AG10803 (cell line): Measurements from ENCODE around the gene PTMS.

Source experiments
- DNase-seq: peaks from one replicate; pipeline ENCODE4 v3.0.0; 2010; ENCODE audit warnings: low read depth
- H3K4me3 ChIP-seq: 2 replicates; pipeline ENCODE4 v1.5.1; 2011; ENCODE audit warnings: mild to moderate bottlenecking, low read length, control low read depth
- TF ChIP-seq, protein P1 (sequence below): conservative IDR thresholded peaks from 2 replicates; pipeline ENCODE4 v1.5.1; 2011; ENCODE audit warnings: mild to moderate bottlenecking, low read length, control low read depth, inconsistent platforms

PTMS gene

DNA sequence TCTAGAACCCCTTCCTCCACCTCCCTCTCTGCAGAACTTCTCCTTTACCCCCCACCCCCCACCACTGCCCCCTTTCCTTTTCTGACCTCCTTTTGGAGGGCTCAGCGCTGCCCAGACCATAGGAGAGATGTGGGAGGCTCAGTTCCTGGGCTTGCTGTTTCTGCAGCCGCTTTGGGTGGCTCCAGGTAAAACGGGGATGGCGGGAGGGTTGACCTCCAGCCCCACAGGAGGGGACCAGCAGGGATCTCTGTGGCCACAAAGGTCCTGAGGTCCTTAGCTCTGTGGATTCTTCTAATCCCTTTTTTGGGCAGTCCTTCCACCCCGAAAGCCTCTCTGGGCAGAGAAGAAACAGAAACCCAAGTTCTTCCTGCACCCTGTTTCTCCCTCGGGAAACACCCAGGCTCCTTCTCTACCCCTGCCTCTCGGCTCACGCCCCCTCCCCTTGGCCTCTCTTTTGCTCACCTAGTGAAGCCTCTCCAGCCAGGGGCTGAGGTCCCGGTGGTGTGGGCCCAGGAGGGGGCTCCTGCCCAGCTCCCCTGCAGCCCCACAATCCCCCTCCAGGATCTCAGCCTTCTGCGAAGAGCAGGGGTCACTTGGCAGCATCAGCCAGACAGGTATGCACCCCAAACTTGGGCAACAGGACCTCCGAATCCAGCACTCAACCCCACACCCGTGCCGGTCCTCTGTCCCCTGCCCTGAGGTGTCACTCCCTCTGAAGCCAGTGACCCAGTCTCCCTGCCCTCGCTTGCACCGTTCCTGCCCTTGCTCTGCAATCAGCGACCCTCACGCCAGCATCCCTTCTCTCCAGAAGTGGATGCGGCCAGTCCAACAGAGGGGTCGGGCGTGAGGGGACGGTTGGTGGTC is 6.8 kb downstream of the PTMS start:
- TF ChIP-seq, protein P1, sequence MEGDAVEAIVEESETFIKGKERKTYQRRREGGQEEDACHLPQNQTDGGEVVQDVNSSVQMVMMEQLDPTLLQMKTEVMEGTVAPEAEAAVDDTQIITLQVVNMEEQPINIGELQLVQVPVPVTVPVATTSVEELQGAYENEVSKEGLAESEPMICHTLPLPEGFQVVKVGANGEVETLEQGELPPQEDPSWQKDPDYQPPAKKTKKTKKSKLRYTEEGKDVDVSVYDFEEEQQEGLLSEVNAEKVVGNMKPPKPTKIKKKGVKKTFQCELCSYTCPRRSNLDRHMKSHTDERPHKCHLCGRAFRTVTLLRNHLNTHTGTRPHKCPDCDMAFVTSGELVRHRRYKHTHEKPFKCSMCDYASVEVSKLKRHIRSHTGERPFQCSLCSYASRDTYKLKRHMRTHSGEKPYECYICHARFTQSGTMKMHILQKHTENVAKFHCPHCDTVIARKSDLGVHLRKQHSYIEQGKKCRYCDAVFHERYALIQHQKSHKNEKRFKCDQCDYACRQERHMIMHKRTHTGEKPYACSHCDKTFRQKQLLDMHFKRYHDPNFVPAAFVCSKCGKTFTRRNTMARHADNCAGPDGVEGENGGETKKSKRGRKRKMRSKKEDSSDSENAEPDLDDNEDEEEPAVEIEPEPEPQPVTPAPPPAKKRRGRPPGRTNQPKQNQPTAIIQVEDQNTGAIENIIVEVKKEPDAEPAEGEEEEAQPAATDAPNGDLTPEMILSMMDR, result no peak
- no peak for DNase-seq
- no peak overlapping the region for H3K4me3 ChIP-seq

GRCh38 chr12:6773590-6774351 is 7.6 kb downstream of the PTMS start:
- TF ChIP-seq, protein P1, result no peak
- no peak for DNase-seq
- H3K4me3 ChIP-seq, result no peak overlapping the region

DNA sequence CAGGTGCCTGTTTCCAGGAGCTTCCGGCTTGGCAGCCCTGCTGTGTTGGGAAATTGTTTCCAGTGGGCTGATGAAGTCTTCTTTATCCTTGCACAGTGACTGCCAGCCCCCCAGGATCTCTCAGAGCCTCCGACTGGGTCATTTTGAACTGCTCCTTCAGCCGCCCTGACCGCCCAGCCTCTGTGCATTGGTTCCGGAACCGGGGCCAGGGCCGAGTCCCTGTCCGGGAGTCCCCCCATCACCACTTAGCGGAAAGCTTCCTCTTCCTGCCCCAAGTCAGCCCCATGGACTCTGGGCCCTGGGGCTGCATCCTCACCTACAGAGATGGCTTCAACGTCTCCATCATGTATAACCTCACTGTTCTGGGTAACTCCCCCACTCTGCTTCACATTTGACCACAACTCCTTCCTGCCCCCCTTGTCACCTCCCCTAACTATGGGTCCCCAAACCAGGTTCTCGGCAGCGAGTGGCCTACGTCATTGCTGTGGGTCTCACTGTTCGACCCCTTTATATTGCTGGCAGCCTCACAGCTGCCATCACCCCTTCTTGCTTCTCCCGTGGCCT is 8.4 kb downstream of the PTMS start:
- no peak for DNase-seq
- TF ChIP-seq, protein P1, result no peak
- H3K4me3 ChIP-seq, result no peak overlapping the region

GRCh38 chr12:6775185-6776174 is 9.3 kb downstream of the PTMS start:
- TF ChIP-seq, protein P1, result no peak
- no peak for DNase-seq
- H3K4me3 ChIP-seq, result no peak overlapping the region

- DNase-seq, result no peak
- no peak overlapping the region for H3K4me3 ChIP-seq
- TF ChIP-seq, protein P1, result no peak
Measured at GRCh38 chr12:6777386-6777785, 11.2 kb downstream of the PTMS start.

DNA sequence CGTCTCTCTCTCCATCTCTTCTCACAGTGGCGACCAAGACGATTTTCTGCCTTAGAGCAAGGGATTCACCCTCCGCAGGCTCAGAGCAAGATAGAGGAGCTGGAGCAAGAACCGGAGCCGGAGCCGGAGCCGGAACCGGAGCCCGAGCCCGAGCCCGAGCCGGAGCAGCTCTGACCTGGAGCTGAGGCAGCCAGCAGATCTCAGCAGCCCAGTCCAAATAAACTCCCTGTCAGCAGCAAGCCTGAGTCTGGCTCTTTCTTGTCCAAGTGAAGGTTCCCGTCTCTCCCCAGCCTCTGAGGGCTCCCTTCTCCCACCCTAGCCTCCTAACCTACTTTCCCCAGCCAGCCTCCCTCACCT is 12.0 kb downstream of the PTMS start:
- peak overlapping the region; percentile 55 for H3K4me3 ChIP-seq
- TF ChIP-seq, protein P1, result no peak

More for the DNA sequence above, 12.0 kb downstream of the PTMS start:
- DNase-seq, result peak; percentile 55
